Right lobe of liver (tissue), 6 donors: Measurements from ENCODE around the gene PHTF2. TPM values are rescaled to one million over a fixed set of nuclear protein-coding genes. Genes with fewer than 3 reads are reported as not detected.

Experiments
- ATAC-seq, 4 donors: fragments of 200-7000 bp; cut with Tn5 transposase; one replicate each; pipeline ENCODE4 v1.9.1; 2020; ENCODE audit warnings: mild to moderate bottlenecking in 4 of 4, moderate library complexity in 4 of 4
- DNase-seq, 3 donors: peaks; one replicate each; pipeline ENCODE4 v3.0.0-alpha.2; 2020
- H3K27ac ChIP-seq, 3 donors: fragments of 200-600 bp; one replicate each; pipeline ENCODE4 v1.8.0; 2022
- H3K27me3 ChIP-seq, 2 donors: fragments of 200-600 bp; one replicate each; pipeline ENCODE4 v1.8.0; 2022
- H3K36me3 ChIP-seq, 4 donors: fragments of 200-600 bp; sonication (generic) in 1 of 4; one replicate each; pipeline versions ENCODE4 v1.5.1 to v1.8.0; 2017 to 2022; ENCODE audit warnings: control low read depth in 1 of 4
- H3K4me1 ChIP-seq, 4 donors: fragments of 200-600 bp; sonication (generic) in 1 of 4; one replicate each; pipeline versions ENCODE4 v1.5.1 to v1.8.0; 2017 to 2022; ENCODE audit warnings: control low read depth in 1 of 4
- H3K4me3 ChIP-seq, 3 donors: fragments of 200-600 bp; one replicate each; pipeline ENCODE4 v1.8.0; 2022
- H3K9me3 ChIP-seq, 4 donors: fragments of 200-600 bp; sonication (generic) in 1 of 4; one replicate each; pipeline versions ENCODE4 v1.5.1 to v1.8.0; 2017 to 2022; ENCODE audit warnings: control low read depth in 1 of 4
- CTCF ChIP-seq, 4 donors: fragments of 200-600 bp in 3 of 4; fragments of 450-650 bp in 1 of 4; IDR thresholded peaks; one replicate each; pipeline versions ENCODE4 v1.5.1 to v1.8.0; 2016 to 2022; ENCODE audit warnings: antibody characterized with exemption in 4 of 4, mild to moderate bottlenecking in 2 of 4
- WGBS: methylation state at CpG from one replicate; pipeline ENCODE4 v1.1.6; 2018; ENCODE audit warnings: low coverage, low lambda C conversion rate; ENCODE audit not compliant: insufficient coverage; ENCODE audit errors: missing lambda C conversion rate; 5-methylcytosine and 5-hydroxymethylcytosine counted together
- intact Hi-C, 2 donors: fragments of 100-400 bp; cut with DNase I; formaldehyde crosslinking; loops; one replicate each; pipeline versions ENCODE4 v1.11.2 to v1.14.1; 2022
- small RNA-seq, 2 experiments: library from RNA; depleted of rRNA; stranded (forward); fragments of <200 nt; gene quantifications; one replicate each; pipeline ENCODE3, GENCODE V24; 2016
- total RNA-seq, 6 experiments: library from RNA; depleted of rRNA in 2 of 6; stranded (reverse); fragments of >200 nt in 2 of 6; fragmentation: NEBNext Ultra II Directional in 3 of 6; extraction: Animal tissue kit (Norgen Biotek cat#: 25700) in 3 of 6; gene quantifications; one replicate each; pipeline versions ENCODE4 v1.1.0 to v1.2.4, GENCODE V29; 2016 to 2023
- donor health status: DM: no; HTN: yes; CAD: no.
- donor health status: DM: no; HTN: no; CAD: no.
- donor health status: DM: no; HTN: no; CAD: no.
- donor health status: DM: no; HTN: yes; CAD: no.
- donor health status: DM: no; HTN: yes; CAD: no.

Gene PHTF2
- total RNA-seq, 6 experiments from 2014 or later: 2.4 to 6.8 (median 5.5) TPM

GRCh38 chr7:78006063-78006755 is 207.6 kb downstream of the PHTF2 start:
- ATAC-seq: no peak
- intact Hi-C loops: no loop called here
- no peak for TF ChIP-seq CTCF (IDR thresholded peaks at IDR 0.05)
- DNase-seq: no peak
- Histone ChIP-seq H3K27ac (no peak overlapping the region), H3K36me3 (no peaks in the 10 kb centered on the region), H3K4me1 (no peaks in the 10 kb centered on the region), H3K27me3 (no peaks in the 10 kb centered on the region), H3K4me3 (no peak overlapping the region), H3K9me3 (no peaks in the 10 kb centered on the region)
- WGBS: 88% methylated on average over 5 of the region's 10 CpGs

Small RNA genes within 50 kb of the gene (small RNA-seq; reads per million reads assigned to genes)
- 0 reads per million in 2 experiments for gene RF00019

Other genes starting within 250 kb of the PHTF2 start
- 10 to 100 TPM in 1 of 6 experiments, 1 to 10 TPM in 5; 8.2 to 10.4 (median 8.8) TPM for gene RSBN1L, start 102.3 kb upstream of the PHTF2 start, total RNA-seq
- 10 to 100 TPM in 1 of 6 experiments, 1 to 10 TPM in 5; 6.6 to 10.4 (median 8.0) TPM for gene TMEM60, start 339 bp upstream of the PHTF2 start, total RNA-seq